Uterus (tissue), 2 donors: Measurements from ENCODE around the gene RBM4B.

Source experiments
- POLR2A ChIP-seq, 2 donors: fragments of 450-650 bp; IDR thresholded peaks; one replicate each; pipeline ENCODE4 v1.6.1; 2016; ENCODE audit warnings: antibody characterized with exemption in 2 of 2, mild to moderate bottlenecking in 1 of 2, moderate library complexity in 1 of 2
- TF ChIP-seq, protein P1 (sequence below), 4 experiments: fragments of 200-600 bp in 2 of 4; fragments of 450-650 bp in 2 of 4; sonication (generic) in 2 of 4; IDR thresholded peaks; one replicate each; pipeline ENCODE4 v1.5.1; 2016 to 2019; ENCODE audit warnings: antibody characterized with exemption in 4 of 4, mild to moderate bottlenecking in 2 of 4, moderate library complexity in 1 of 4

DNA sequence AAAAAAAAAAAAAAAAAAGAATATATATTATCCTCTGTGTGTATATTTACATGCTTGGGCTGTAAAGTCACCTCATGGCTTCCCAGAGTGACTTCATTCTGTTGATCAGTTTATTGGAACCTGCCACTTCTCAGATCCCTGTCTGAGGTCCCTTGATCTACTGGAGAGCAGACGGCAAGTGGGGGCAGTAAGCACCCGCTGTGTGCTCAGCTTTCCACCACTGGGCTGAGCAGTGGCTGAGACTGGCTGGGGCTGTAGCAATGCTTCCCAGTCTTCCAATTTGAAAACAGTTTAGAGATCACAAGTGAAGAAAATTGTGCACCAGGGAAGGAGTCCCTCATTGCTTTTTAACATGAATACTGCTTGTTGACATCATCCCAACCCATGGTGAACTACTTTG lies 6.9 kb upstream of the RBM4B start:
- TF ChIP-seq, protein P1, sequence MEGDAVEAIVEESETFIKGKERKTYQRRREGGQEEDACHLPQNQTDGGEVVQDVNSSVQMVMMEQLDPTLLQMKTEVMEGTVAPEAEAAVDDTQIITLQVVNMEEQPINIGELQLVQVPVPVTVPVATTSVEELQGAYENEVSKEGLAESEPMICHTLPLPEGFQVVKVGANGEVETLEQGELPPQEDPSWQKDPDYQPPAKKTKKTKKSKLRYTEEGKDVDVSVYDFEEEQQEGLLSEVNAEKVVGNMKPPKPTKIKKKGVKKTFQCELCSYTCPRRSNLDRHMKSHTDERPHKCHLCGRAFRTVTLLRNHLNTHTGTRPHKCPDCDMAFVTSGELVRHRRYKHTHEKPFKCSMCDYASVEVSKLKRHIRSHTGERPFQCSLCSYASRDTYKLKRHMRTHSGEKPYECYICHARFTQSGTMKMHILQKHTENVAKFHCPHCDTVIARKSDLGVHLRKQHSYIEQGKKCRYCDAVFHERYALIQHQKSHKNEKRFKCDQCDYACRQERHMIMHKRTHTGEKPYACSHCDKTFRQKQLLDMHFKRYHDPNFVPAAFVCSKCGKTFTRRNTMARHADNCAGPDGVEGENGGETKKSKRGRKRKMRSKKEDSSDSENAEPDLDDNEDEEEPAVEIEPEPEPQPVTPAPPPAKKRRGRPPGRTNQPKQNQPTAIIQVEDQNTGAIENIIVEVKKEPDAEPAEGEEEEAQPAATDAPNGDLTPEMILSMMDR (IDR thresholded peaks at IDR 0.05): no peak
- TF ChIP-seq POLR2A (IDR thresholded peaks at IDR 0.05): no peak
